ENCODE data around the gene CERS4.
A peak's percentile ranks its signal among the peaks of the same experiment; 100 is the strongest.
"Not testable (repeated sequence)": the region's sequence is repeated elsewhere in the genome, so short reads cannot be mapped to it uniquely, and the experiment has no call there.

The CERS4 gene

GRCh38 chr19:8208922-8209461, at the start of gene CERS4:
Gene CERS4 (plus strand): TSS chr19:8209370. CDS start chr19:8251077, 41,707 bp downstream.
- DNase-seq, result peak; percentile 80

GRCh38 chr19:8161135-8161646, 48.0 kb upstream of the CERS4 start:
- peak; percentile 63 for DNase-seq

- DNase-seq, result no peak
Observed at GRCh38 chr19:8163759-8164158, 45.4 kb upstream of the CERS4 start.

GRCh38 chr19:8167985-8168384, 41.2 kb upstream of the CERS4 start:
- no peak for DNase-seq

- DNase-seq, result no peak
Observed at GRCh38 chr19:8168537-8168936, 40.6 kb upstream of the CERS4 start.

- DNase-seq, result no peak
Observed at GRCh38 chr19:8174706-8175105, 34.5 kb upstream of the CERS4 start.

GRCh38 chr19:8180018-8180417, 29.2 kb upstream of the CERS4 start:
- DNase-seq, result no peak

- no peak for DNase-seq
Observed at GRCh38 chr19:8184274-8184673, 24.9 kb upstream of the CERS4 start.

GRCh38 chr19:8185343-8186068, 23.7 kb upstream of the CERS4 start:
- DNase-seq, result no peak

- no peak for DNase-seq
Observed at GRCh38 chr19:8192221-8192820, 16.8 kb upstream of the CERS4 start.

- peak; percentile 40 for DNase-seq
Observed at GRCh38 chr19:8194528-8195267, 14.5 kb upstream of the CERS4 start.

- DNase-seq, result no peak
Observed at GRCh38 chr19:8196271-8196927, 12.8 kb upstream of the CERS4 start.

GRCh38 chr19:8203288-8204120, 5.7 kb upstream of the CERS4 start:
- DNase-seq, result not testable (repeated sequence)

GRCh38 chr19:8204961-8205360, 4.2 kb upstream of the CERS4 start:
- DNase-seq, result no peak

GRCh38 chr19:8206147-8207087, 2.8 kb upstream of the CERS4 start:
- DNase-seq, result no peak

- DNase-seq, result not testable (repeated sequence)
Observed at GRCh38 chr19:8207326-8207725, 1.8 kb upstream of the CERS4 start.

GRCh38 chr19:8208119-8208921, 850 bp upstream of the CERS4 start:
- no peak for DNase-seq

- peak; percentile 79 for DNase-seq
Observed at GRCh38 chr19:8209462-8210378, 550 bp downstream of the CERS4 start.
